TTC549 (cell line): Measurements from ENCODE around the gene ADAMTSL3.

Experiments
- FAIRE-seq: peaks from 2 replicates; lab custom pipeline; 2012; peaks lifted over from hg19 to GRCh38; lab: Jason Lieb, UNC

Gene ADAMTSL3

GRCh38 chr15:83653639-83654378 lies at the start of gene ADAMTSL3:
TSS of gene ADAMTSL3 (plus strand) at chr15:83654123. CDS start at chr15:83655762, 1,639 bp downstream.
- FAIRE-seq, result no peak

- FAIRE-seq, result no peak
These were observed 49.4 kb upstream of the ADAMTSL3 start for GRCh38 chr15:83604549-83604948.

- no peak for FAIRE-seq
These were observed 48.6 kb upstream of the ADAMTSL3 start for GRCh38 chr15:83605111-83605945.

GRCh38 chr15:83610132-83610531 lies 43.8 kb upstream of the ADAMTSL3 start:
- FAIRE-seq, result no peak

- no peak for FAIRE-seq
These were observed 42.8 kb upstream of the ADAMTSL3 start for GRCh38 chr15:83610901-83611685.

- FAIRE-seq, result no peak
These were observed 41.7 kb upstream of the ADAMTSL3 start for GRCh38 chr15:83612226-83612625.

GRCh38 chr15:83612898-83613635 lies 40.9 kb upstream of the ADAMTSL3 start:
- no peak for FAIRE-seq

- FAIRE-seq, result no peak
These were observed 40.2 kb upstream of the ADAMTSL3 start for GRCh38 chr15:83613714-83614113.

GRCh38 chr15:83616840-83617239 lies 37.1 kb upstream of the ADAMTSL3 start:
- FAIRE-seq, result no peak

GRCh38 chr15:83626171-83626802 lies 27.6 kb upstream of the ADAMTSL3 start:
- no peak for FAIRE-seq

- no peak for FAIRE-seq
These were observed 22.4 kb upstream of the ADAMTSL3 start for GRCh38 chr15:83631534-83631933.

GRCh38 chr15:83643201-83643600 lies 10.7 kb upstream of the ADAMTSL3 start:
- FAIRE-seq, result no peak

- FAIRE-seq, result no peak
These were observed 9.5 kb upstream of the ADAMTSL3 start for GRCh38 chr15:83644439-83644838.

GRCh38 chr15:83650831-83651230 lies 3.1 kb upstream of the ADAMTSL3 start:
- FAIRE-seq, result no peak

- FAIRE-seq, result no peak
These were observed 2.4 kb upstream of the ADAMTSL3 start for GRCh38 chr15:83651541-83651940.

GRCh38 chr15:83652626-83653204 lies 1.2 kb upstream of the ADAMTSL3 start:
- no peak for FAIRE-seq

GRCh38 chr15:83653288-83653638 lies 660 bp upstream of the ADAMTSL3 start:
- no peak for FAIRE-seq

GRCh38 chr15:83654379-83655236 lies 685 bp downstream of the ADAMTSL3 start:
- FAIRE-seq, result no peak

- FAIRE-seq, result no peak
These were observed 1.3 kb downstream of the ADAMTSL3 start for GRCh38 chr15:83655237-83655616.

GRCh38 chr15:83656192-83656591 lies 2.3 kb downstream of the ADAMTSL3 start:
- FAIRE-seq, result no peak
